Glutamatergic neuron (in vitro differentiated cells): ENCODE data around the gene KRT86. TPM values are rescaled to one million over a fixed set of nuclear protein-coding genes. Genes with fewer than 3 reads are reported as not detected.
A peak's percentile ranks its signal among the peaks of the same experiment; 100 is the strongest.

ENCODE experiments used
- DNase-seq: peaks from one replicate; pipeline ENCODE4 v3.0.0; 2022
- H3K27ac Mint-ChIP-seq: one replicate; pipeline ENCODE4 v1.8.0; 2020; ENCODE audit warnings: mild to moderate bottlenecking, mixed read lengths, inconsistent platforms; ENCODE audit not compliant: unreplicated experiment
- H3K27me3 Mint-ChIP-seq: one replicate; pipeline ENCODE4 v1.8.0; 2020; ENCODE audit warnings: mild to moderate bottlenecking, moderate library complexity, mixed read lengths, inconsistent platforms; ENCODE audit not compliant: unreplicated experiment
- H3K36me3 Mint-ChIP-seq: one replicate; pipeline ENCODE4 v1.8.0; 2020; ENCODE audit warnings: mild to moderate bottlenecking, mixed read lengths, inconsistent platforms; ENCODE audit not compliant: unreplicated experiment
- H3K4me1 Mint-ChIP-seq: one replicate; pipeline ENCODE4 v1.8.0; 2020; ENCODE audit warnings: mild to moderate bottlenecking, low read depth, mixed read lengths, inconsistent platforms; ENCODE audit not compliant: unreplicated experiment
- H3K4me3 Mint-ChIP-seq: one replicate; pipeline ENCODE4 v1.8.0; 2020; ENCODE audit warnings: mild to moderate bottlenecking, mixed read lengths, inconsistent platforms; ENCODE audit not compliant: unreplicated experiment
- H3K9me3 Mint-ChIP-seq: one replicate; pipeline ENCODE4 v1.8.0; 2020; ENCODE audit warnings: mild to moderate bottlenecking, moderate library complexity, mixed read lengths, inconsistent platforms; ENCODE audit not compliant: unreplicated experiment
- total RNA-seq: library from RNA; stranded (reverse); fragmentation: NEBNext Ultra II Directional; extraction: Animal tissue kit (Norgen Biotek cat#: 25700); gene quantifications from one replicate; pipeline ENCODE4 v1.2.1, GENCODE V29; 2021; ENCODE audit not compliant: unreplicated experiment
- TF ChIP-seq, protein P1 (sequence below): fragments of 200-600 bp; sonication (generic); IDR thresholded peaks from one replicate; pipeline ENCODE4 v1.5.0; 2021; ENCODE audit not compliant: partially characterized antibody, unreplicated experiment

KRT86 gene
- total RNA-seq, 1 donor from 2014 or later = not detected

DNA sequence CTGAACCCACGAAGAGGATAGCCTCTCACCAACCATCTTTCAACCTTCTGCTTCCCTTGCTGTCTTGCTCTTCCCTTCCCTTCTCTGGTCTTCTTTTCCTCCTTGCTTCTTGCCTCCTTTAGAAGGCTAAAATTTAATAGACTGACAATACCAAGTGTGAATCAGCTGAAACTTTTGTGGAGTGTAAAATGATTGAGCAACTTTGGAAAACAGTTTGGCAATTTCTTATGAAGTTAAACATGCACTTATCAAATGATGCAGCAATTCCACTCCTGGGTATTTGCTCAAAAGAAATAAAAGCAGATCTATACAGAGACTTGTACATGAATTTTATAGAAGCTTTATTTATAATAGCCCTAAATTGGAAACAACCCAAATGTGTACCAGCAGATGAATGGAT lies 3.3 kb upstream of the KRT86 start:
- H3K4me1 Mint-ChIP-seq = no peaks in the 10 kb centered on the region
- H3K36me3 Mint-ChIP-seq = peaks cover 4% of the 10 kb centered on the region
- no peaks in the 10 kb centered on the region for H3K9me3 Mint-ChIP-seq
- no peak for DNase-seq
- TF ChIP-seq, protein P1, sequence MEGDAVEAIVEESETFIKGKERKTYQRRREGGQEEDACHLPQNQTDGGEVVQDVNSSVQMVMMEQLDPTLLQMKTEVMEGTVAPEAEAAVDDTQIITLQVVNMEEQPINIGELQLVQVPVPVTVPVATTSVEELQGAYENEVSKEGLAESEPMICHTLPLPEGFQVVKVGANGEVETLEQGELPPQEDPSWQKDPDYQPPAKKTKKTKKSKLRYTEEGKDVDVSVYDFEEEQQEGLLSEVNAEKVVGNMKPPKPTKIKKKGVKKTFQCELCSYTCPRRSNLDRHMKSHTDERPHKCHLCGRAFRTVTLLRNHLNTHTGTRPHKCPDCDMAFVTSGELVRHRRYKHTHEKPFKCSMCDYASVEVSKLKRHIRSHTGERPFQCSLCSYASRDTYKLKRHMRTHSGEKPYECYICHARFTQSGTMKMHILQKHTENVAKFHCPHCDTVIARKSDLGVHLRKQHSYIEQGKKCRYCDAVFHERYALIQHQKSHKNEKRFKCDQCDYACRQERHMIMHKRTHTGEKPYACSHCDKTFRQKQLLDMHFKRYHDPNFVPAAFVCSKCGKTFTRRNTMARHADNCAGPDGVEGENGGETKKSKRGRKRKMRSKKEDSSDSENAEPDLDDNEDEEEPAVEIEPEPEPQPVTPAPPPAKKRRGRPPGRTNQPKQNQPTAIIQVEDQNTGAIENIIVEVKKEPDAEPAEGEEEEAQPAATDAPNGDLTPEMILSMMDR = no peak
- no peak overlapping the region for H3K4me3 Mint-ChIP-seq
- H3K27ac Mint-ChIP-seq = no peak overlapping the region
- H3K27me3 Mint-ChIP-seq = peaks cover 4% of the 10 kb centered on the region

DNA sequence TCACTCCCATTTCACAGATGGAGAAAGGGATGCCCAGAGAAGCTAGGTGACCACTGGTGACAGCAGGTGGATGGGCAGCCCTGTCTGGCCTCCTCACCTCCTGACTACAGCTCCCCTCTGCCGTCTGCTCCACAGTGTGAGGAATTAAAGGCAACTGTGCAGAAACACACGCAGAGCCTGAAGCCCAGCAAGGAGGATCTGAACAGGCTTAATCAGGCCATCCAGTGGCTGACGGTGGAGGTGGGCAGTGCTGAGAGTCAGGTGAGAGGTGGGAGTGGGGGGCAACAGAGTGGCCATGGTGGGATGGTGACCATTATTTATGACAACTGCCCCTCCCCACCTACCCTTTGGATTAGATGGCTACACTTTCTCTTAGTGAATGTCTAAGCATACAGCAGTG lies 1.2 kb downstream of the KRT86 start:
- Mint-ChIP-seq H3K27me3 (peaks cover 4% of the 10 kb centered on the region), H3K36me3 (no peaks in the 10 kb centered on the region), H3K9me3 (peaks cover 1% of the 10 kb centered on the region)

DNA sequence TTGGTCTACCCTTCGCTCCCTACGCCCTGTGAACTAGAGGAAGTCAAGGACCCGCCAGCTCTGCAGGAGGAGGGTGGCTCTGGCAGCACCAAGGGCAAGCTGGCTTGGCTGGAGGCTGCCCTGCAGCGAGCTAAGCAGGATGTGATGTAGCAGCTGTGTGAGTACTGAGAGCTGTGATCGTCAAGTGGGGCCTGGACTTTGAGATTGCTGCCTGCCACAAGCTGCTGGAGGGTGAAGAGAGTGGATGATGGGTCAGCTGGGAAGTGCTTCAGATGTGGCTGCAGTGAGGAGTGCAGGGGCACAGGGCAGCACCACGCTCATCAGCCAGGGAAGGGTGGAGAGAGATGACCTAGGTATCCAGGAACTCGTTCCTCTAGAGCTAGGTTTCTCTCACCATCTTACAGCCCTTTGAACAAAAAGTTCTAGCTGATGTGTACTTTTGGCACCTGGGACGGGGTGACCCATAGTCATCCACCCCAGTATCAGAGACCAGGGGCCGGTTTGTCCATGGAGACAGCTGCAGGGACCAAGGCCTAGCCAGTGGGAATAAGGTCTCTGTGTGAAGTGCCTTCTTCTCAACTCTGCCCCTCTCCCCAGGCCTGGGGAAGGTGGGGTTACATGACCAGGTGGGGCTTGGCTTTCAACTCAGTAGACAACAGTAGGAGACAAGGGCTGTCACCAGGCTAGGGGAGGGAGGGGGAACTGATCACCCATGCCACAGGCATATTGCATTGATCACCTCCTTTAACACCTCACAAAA lies 3.2 kb downstream of the KRT86 start:
- H3K4me3 Mint-ChIP-seq = no peak overlapping the region
- DNase-seq = no peak
- no peaks in the 10 kb centered on the region for H3K36me3 Mint-ChIP-seq
- no peaks in the 10 kb centered on the region for H3K4me1 Mint-ChIP-seq
- TF ChIP-seq, protein P1 = no peak
- peaks cover 1% of the 10 kb centered on the region for H3K9me3 Mint-ChIP-seq
- H3K27ac Mint-ChIP-seq = no peak overlapping the region
- H3K27me3 Mint-ChIP-seq = peaks cover 2% of the 10 kb centered on the region

More for the DNA sequence above, 1.2 kb downstream of the KRT86 start:
- H3K4me1 Mint-ChIP-seq = no peaks in the 10 kb centered on the region
- TF ChIP-seq, protein P1 = no peak
- H3K27ac Mint-ChIP-seq = no peak overlapping the region
- no peak for DNase-seq
- H3K4me3 Mint-ChIP-seq = no peak overlapping the region

DNA sequence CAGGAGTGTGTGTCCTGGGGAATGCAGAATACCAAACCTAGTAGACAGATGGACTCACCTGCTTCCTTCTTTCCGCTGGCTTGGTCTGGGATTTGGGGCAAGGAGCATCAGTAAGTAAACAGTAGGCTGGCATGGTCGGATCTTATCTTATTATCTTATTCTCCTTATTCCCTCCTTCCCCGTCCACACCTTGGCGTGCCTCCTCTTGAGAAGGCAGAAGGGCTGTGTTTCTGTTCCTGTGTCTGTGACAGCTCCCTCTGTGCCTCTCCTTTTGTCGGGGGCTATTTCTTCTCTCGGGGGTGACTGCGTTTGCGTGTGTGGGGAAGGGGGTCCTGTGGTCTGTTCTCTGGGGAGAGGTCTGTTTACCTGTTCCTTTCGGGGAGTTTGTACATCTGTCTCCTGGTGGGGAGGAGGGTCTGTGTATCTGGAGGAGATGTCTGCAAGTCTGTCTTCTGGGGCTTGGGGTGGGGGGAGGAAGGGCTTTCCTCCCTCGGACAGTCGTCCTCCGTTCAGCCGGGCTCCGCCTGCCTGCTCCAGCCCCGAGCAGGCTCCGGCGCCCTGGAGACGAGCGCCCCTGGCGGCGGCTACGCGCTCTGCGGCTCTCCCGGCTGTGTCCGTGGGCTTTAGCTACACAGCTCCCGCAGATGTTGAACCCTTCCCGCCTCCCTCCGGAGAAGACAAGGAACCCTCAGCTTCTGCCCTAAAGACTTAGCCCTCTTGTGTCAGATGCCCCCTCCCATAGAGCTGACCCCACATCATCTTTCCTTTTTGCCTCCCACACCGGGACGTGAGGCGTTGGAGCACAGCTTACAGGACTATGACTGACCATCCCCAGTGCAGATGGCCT lies 4.4 kb downstream of the KRT86 start:
- Mint-ChIP-seq H3K27ac (peak overlapping the region; percentile 45), H3K36me3 (no peaks in the 10 kb centered on the region), H3K27me3 (peaks cover 2% of the 10 kb centered on the region), H3K9me3 (peaks cover 1% of the 10 kb centered on the region), H3K4me1 (no peaks in the 10 kb centered on the region), H3K4me3 (peak overlapping the region; percentile 80)
- TF ChIP-seq, protein P1 = peak; percentile 92
- peak; percentile 90 for DNase-seq
